Activated CD4-positive, alpha-beta T cell treated with anti-CD3 and anti-CD28 coated beads, Interleukin-2, Interleukin-4, amounts not matched to agents 100 ng/mL and 50 ng/mL, durations not matched to agents 16 hours and 8 hours (primary cell): ENCODE measurements around the gene GRIN3B.
A peak's percentile ranks its signal among the peaks of the same experiment; 100 is the strongest.
"Not testable (repeated sequence)": the region's sequence is repeated elsewhere in the genome, so short reads cannot be mapped to it uniquely, and the experiment has no call there.

Experiments used
- DNase-seq: peaks from one replicate; pipeline ENCODE4 v3.0.0-alpha.2; 2020; ENCODE audit warnings: low spot score

GRIN3B gene

GRCh38 chr19:1019616-1019961 is 19.4 kb downstream of the GRIN3B start:
- no peak for DNase-seq

- no peak for DNase-seq
Measured at GRCh38 chr19:1019980-1020867, 20.0 kb downstream of the GRIN3B start.

- peak; percentile 97 for DNase-seq
Measured at GRCh38 chr19:1020868-1021425, 20.7 kb downstream of the GRIN3B start, which contains the start of gene TMEM259. TSS of gene TMEM259 (minus strand) at chr19:1021123. CDS start at chr19:1020996, 127 bp downstream.

- DNase-seq: not testable (repeated sequence)
Measured at GRCh38 chr19:1023883-1024188, 23.6 kb downstream of the GRIN3B start.

- DNase-seq: not testable (repeated sequence)
Measured at GRCh38 chr19:1025080-1025479, 24.9 kb downstream of the GRIN3B start.

GRCh38 chr19:1025960-1026782 is 26.0 kb downstream of the GRIN3B start, which contains the start of gene CNN2:
TSS of gene CNN2 (plus strand) at chr19:1026608. CDS start at chr19:1026662, 54 bp downstream.
- DNase-seq: peak; percentile 60

GRCh38 chr19:1026783-1027649 is 26.8 kb downstream of the GRIN3B start:
- peak; percentile 28 for DNase-seq

GRCh38 chr19:1027650-1028061 is 27.4 kb downstream of the GRIN3B start:
- no peak for DNase-seq

- peak; percentile 57 for DNase-seq
Measured at GRCh38 chr19:1028062-1028926, 28.1 kb downstream of the GRIN3B start.

GRCh38 chr19:1032264-1032867 is 32.1 kb downstream of the GRIN3B start:
- DNase-seq: no peak

- DNase-seq: no peak
Measured at GRCh38 chr19:1035998-1036621, 35.9 kb downstream of the GRIN3B start.

- DNase-seq: no peak
Measured at GRCh38 chr19:1037621-1038064, 37.4 kb downstream of the GRIN3B start.

GRCh38 chr19:1038978-1039645 is 38.9 kb downstream of the GRIN3B start:
- DNase-seq: no peak

GRCh38 chr19:1039646-1040475 is 39.6 kb downstream of the GRIN3B start, which contains the start of gene ABCA7:
TSS of gene ABCA7 (plus strand) at chr19:1040107. CDS start at chr19:1041362, 1,255 bp downstream.
- peak; percentile 100 for DNase-seq

- peak; percentile 94 for DNase-seq
Measured at GRCh38 chr19:1040476-1041271, 40.5 kb downstream of the GRIN3B start.

- DNase-seq: no peak
Measured at GRCh38 chr19:1041272-1041834, 41.1 kb downstream of the GRIN3B start.
